Memory B cell (primary cell): Measurements from ENCODE around the gene PPM1H.

Experiments
- ATAC-seq: fragments of 150-1000 bp; cut with Tn5 transposase; 2 replicates; pipeline ENCODE4 v1.10.0; 2021; ENCODE audit warnings: low read depth, mild to moderate bottlenecking, moderate library complexity
- DNase-seq, 2 donors: peaks; one replicate each; pipeline ENCODE4 v3.0.0; 2022; ENCODE audit warnings: low spot score in 2 of 2
- H3K27ac Mint-ChIP-seq: one replicate; pipeline ENCODE4 v1.8.0; 2022; ENCODE audit warnings: mild to moderate bottlenecking, moderate library complexity, mixed read lengths
- H3K27me3 Mint-ChIP-seq: one replicate; pipeline ENCODE4 v1.8.0; 2022; ENCODE audit warnings: mixed read lengths
- H3K36me3 Mint-ChIP-seq: one replicate; pipeline ENCODE4 v1.8.0; 2022; ENCODE audit warnings: mild to moderate bottlenecking, mixed read lengths
- H3K4me1 Mint-ChIP-seq: one replicate; pipeline ENCODE4 v1.8.0; 2022; ENCODE audit warnings: mixed read lengths
- H3K4me3 Mint-ChIP-seq: one replicate; pipeline ENCODE4 v1.8.0; 2022; ENCODE audit warnings: mild to moderate bottlenecking, moderate library complexity, mixed read lengths
- H3K9me3 Mint-ChIP-seq: one replicate; pipeline ENCODE4 v1.8.0; 2022; ENCODE audit warnings: mixed read lengths

Gene PPM1H

DNA sequence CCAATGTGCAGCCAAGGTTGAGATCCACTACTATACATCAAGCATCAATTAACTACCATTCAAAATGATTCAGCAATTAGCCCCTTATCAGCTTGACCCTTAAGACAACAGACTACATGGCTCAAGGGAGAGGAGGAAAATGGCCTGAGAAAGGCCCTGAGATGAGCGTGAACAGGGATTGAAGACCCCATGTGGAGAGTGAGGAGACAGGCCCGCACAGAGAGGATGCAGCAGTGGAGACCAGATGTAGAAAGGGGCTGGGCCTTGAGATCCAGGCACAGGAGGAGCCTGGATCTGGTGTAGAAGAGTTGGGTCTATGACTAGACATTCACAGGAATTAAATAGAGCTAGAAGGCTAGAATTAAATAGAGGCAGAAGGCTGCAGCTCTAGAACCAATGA, 239.3 kb downstream of the PPM1H start:
- ATAC-seq (no peak), DNase-seq (no peak)
- Mint-ChIP-seq H3K4me1 (no peaks in the 10 kb centered on the region), H3K9me3 (no peaks in the 10 kb centered on the region), H3K36me3 (no peaks in the 10 kb centered on the region), H3K4me3 (no peak overlapping the region), H3K27me3 (peaks cover 3% of the 10 kb centered on the region), H3K27ac (no peak overlapping the region)

DNA sequence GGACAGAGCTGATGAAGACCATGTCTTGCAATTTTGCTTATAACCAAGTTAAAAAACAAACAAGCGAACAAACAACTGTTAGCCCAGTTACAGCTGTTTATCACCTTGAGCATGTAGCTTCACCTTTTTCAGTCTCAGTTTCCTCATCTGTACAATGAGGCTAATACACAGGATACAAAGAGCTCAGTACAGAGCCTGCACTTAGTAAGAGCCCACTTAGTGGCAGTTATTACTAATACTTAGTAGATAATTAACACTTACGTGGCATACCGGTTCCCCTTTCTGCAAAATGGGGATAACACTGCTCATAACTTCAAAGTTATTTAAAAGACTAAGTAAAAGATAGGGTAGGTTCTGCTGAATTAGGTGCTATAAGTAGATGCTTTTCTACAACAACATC, 240.3 kb downstream of the PPM1H start:
- no peak for DNase-seq
- Mint-ChIP-seq H3K9me3 (no peaks in the 10 kb centered on the region), H3K4me3 (no peak overlapping the region), H3K36me3 (no peaks in the 10 kb centered on the region), H3K27me3 (peaks cover 3% of the 10 kb centered on the region), H3K4me1 (no peaks in the 10 kb centered on the region), H3K27ac (no peak overlapping the region)
- ATAC-seq = no peak

DNA sequence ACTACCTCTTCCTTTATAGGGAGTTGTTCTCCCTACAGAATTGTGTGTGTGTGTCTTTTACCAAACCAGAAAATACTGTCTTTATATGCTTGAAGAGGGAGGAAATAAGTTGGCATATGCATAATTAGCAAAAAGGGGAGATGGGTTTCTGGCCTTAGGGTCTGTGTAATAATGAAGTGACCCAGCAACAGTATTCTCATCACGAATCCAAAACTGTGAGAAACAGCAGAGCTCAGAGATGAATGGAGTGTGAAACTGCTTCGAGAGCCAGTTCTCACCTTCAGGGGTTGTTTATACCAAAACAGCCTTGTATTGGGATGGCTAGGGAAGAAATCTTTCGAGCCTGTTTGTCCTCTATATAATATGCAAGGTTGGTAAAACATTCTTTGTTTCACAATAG, 240.8 kb downstream of the PPM1H start:
- H3K9me3 Mint-ChIP-seq = no peaks in the 10 kb centered on the region
- ATAC-seq = no peak
- no peaks in the 10 kb centered on the region for H3K4me1 Mint-ChIP-seq
- H3K4me3 Mint-ChIP-seq = no peak overlapping the region
- DNase-seq = no peak
- H3K36me3 Mint-ChIP-seq = no peaks in the 10 kb centered on the region
- H3K27me3 Mint-ChIP-seq = peaks cover 5% of the 10 kb centered on the region
- no peak overlapping the region for H3K27ac Mint-ChIP-seq

DNA sequence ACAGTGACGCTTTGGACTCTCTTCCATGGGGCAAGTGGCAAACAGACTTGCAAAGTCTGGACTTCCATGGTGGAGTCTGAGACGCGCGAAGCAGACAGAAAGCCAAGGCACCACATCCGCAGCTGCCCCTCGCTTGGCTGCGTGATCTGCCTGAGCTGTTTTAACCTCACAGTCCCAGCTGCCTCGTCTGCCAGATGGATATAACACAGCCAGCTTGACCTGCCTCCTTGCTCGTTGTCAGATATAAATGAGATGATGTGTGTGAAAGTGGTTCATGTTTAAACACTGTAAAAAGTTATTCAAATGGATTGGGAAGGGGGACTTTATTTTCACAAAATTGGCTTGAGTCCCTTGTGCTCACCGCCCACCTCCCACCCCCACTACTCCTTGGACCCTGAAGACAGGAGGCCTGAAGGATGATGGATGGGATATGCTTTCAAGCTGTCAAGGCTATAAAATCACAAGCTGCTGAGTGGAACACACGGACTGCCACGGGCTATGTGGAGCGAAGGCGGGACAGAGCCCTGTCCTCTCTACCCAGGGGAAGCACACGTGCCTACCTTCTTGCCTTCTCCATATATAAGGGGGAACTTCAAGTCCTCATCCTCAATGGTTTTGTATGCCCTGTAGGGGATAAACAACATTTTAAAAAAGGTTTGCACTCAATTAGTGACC, 241.4 kb downstream of the PPM1H start:
- Mint-ChIP-seq H3K4me3 (no peak overlapping the region), H3K4me1 (no peaks in the 10 kb centered on the region), H3K27ac (no peak overlapping the region), H3K9me3 (no peaks in the 10 kb centered on the region), H3K36me3 (no peaks in the 10 kb centered on the region), H3K27me3 (peaks cover 5% of the 10 kb centered on the region)
- ATAC-seq (no peak), DNase-seq (no peak)

DNA sequence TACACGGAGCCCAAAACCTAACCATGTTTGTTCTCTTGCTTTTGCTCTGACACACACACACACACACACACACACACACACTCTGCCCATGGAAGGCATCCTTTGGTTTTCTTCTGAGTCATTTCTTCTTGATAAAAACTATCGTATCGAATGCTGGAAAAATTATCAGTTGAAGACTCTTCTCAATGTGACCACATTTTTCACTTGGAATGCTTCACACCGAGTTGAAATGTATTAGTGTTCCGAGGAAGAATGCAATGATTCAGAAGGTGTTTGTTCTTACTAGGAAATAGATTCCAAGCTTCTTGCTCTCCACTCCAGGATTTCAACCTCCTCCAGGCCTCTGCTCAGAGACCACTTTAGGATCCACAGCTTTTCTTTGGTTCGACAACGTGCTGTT, 242.1 kb downstream of the PPM1H start:
- DNase-seq (no peak), ATAC-seq (no peak)
- H3K27me3 Mint-ChIP-seq = peaks cover 5% of the 10 kb centered on the region
- no peaks in the 10 kb centered on the region for H3K4me1 Mint-ChIP-seq
- H3K9me3 Mint-ChIP-seq = no peaks in the 10 kb centered on the region
- no peak overlapping the region for H3K27ac Mint-ChIP-seq
- H3K36me3 Mint-ChIP-seq = no peaks in the 10 kb centered on the region
- no peak overlapping the region for H3K4me3 Mint-ChIP-seq

DNA sequence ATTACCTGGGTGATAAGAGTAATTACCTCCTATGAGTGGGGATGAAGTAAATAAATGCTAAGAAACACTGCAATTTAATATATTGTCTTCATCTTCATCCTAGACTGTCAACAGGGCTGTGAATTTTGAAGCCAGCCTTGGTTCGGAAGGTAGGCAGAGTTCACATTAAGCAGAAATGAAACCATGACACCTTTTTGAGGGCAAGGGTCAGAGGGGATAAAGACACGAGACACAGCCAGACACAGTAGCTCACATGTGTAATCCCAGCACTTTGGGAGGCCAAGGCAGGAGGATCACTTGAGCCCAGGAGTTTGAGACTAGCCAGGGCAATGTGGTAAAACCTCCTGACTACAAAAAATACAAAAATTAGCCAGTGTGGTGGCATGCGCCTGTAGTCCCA, 243.6 kb downstream of the PPM1H start:
- no peak for DNase-seq
- H3K27me3 Mint-ChIP-seq = peaks cover 2% of the 10 kb centered on the region

DNA sequence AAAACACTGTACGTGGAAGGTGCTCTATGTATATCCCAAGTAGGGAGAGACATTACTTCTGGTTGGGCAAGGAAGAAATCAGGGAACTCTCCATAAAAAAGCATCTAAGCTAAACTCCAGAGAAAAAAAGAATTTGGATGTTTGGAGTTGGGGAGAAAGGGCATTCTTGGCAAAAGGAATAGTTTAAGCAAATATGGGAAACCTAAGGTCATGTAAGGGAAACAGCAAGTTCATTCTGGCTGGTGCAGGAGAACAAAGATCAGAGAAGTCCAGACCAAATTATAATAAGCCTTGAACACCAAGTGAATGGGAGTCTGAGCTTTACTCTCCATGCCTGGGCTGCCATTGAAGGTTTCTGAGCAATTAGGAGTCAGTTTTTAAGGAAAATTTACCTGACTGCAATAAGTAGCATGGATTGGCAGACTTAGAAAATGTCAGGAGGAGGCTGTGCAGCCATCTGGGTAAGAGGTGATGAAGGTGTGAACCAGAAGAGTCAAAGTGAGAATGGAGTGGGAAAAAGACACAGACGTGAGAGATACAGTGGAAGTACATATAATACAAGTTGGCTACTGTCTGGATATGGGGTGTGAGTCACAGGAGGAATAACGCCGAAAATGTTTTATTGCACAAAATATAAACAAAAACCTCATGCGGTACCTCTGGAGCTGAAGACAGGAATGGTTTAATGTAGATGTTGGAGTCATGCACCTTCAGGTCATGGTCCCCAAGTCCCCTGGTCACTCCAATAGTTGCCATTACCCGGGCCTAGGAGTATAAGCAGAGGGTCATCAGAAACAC, 245.7 kb downstream of the PPM1H start:
- ATAC-seq = no peak
- no peaks in the 10 kb centered on the region for H3K4me1 Mint-ChIP-seq
- H3K9me3 Mint-ChIP-seq = no peaks in the 10 kb centered on the region
- peaks cover 2% of the 10 kb centered on the region for H3K27me3 Mint-ChIP-seq
- H3K36me3 Mint-ChIP-seq = no peaks in the 10 kb centered on the region
- DNase-seq = no peak
- H3K4me3 Mint-ChIP-seq = no peak overlapping the region
- no peak overlapping the region for H3K27ac Mint-ChIP-seq

More for the DNA sequence above, 243.6 kb downstream of the PPM1H start:
- Mint-ChIP-seq H3K4me1 (no peaks in the 10 kb centered on the region), H3K36me3 (no peaks in the 10 kb centered on the region), H3K9me3 (no peaks in the 10 kb centered on the region), H3K27ac (no peak overlapping the region), H3K4me3 (no peak overlapping the region)
- ATAC-seq = no peak

DNA sequence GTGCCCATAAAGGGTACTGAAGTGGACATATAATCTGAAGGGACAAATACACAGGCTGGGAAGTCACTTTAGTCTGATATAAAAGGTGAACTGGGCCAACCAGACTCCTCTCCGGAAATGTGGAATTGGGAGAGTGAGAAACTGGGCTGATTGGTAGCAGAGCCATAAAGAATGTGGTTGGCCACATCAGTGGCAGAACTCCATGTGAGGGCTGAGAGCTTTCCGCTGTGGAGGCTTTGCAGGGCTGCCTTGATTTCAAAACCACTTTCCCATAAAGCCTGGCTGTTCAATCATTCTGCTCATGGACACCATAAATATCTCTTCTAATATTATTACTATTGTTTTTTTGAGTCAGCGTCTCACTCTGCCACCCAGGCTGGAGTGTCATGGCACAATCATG, 248.0 kb downstream of the PPM1H start:
- DNase-seq = no peak
- Mint-ChIP-seq H3K4me3 (no peak overlapping the region), H3K9me3 (no peaks in the 10 kb centered on the region), H3K27me3 (peaks cover 4% of the 10 kb centered on the region), H3K4me1 (no peaks in the 10 kb centered on the region), H3K36me3 (no peaks in the 10 kb centered on the region), H3K27ac (no peak overlapping the region)
- no peak for ATAC-seq

DNA sequence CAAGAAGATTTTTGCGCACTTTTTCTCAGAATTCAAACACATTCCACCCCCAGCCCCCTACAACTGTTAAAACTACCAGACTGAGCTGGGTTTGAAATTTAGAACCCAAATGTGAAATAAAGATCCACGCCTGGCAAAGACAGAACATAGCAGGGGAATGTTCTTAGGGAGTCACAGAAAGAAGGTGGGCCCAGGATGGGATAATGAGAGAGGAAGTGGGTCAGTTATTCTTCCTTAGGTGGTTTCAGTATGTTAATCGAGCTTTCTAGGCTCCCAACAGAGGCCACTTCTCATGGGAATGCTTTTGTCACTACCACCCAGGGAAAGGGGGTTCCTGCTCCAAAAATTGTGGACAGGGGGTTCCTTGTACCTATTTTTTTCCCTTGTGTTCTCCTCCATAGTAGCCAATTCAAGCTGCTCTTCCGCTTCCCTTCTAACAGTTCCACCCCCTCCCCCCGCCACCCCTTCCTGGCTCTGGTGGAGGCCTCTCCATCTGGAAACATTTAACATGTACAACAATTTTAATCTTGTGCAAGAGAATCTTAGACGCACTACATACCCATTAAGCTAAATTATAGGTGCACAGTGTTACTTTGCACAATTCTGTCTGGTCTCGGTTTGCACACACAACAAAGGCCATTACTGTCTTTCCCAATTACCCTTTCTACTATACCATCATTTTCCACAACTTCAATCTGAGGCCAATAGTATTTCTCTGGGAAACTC, 250.2 kb downstream of the PPM1H start:
- Mint-ChIP-seq H3K9me3 (no peaks in the 10 kb centered on the region), H3K27me3 (peaks cover 6% of the 10 kb centered on the region), H3K36me3 (no peaks in the 10 kb centered on the region), H3K4me3 (no peak overlapping the region), H3K27ac (no peak overlapping the region), H3K4me1 (peaks cover 3% of the 10 kb centered on the region)
- ATAC-seq = no peak
- DNase-seq = no peak

DNA sequence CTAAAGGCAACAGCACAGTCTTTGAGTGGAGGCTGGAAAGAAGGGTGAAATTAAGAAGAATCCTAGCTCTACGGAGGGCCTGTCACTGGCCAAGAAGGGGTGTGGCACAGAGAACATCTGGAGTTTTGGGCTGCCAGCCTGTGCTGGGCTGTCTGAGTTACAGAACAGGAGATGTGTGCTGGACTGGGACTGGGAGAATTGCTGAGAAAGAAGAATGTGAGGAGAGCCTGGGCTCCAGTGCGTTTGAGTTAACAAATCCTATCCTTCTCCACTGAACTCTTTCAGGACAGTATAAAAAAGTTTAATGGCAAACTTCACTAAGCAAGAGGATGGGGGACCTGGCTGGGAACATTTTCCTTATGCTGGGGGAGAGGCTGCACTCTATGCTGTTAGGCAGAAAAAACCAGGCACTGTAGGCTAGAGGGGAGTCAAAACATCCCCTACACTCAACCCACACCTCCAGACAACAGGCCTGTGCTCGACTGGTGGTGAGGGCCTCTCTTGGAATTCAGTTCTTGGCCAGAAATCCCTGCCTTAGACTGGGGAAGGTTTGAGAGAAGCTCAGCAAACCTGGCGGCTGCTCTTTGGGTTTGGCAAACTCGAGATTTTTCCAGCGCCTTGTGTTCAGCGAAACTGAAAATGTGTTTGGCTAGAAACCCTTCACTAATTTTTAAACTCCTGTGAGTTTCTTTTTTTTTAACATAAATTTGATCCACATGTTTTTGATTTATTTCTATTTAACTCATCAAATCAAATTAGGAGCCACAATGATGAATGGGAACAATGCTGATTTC, 251.0 kb downstream of the PPM1H start:
- no peak overlapping the region for H3K4me3 Mint-ChIP-seq
- no peak overlapping the region for H3K27ac Mint-ChIP-seq
- H3K27me3 Mint-ChIP-seq = peaks cover 4% of the 10 kb centered on the region
- no peaks in the 10 kb centered on the region for H3K9me3 Mint-ChIP-seq
- H3K4me1 Mint-ChIP-seq = peaks cover 3% of the 10 kb centered on the region
- DNase-seq = no peak
- ATAC-seq = no peak
- H3K36me3 Mint-ChIP-seq = no peaks in the 10 kb centered on the region

DNA sequence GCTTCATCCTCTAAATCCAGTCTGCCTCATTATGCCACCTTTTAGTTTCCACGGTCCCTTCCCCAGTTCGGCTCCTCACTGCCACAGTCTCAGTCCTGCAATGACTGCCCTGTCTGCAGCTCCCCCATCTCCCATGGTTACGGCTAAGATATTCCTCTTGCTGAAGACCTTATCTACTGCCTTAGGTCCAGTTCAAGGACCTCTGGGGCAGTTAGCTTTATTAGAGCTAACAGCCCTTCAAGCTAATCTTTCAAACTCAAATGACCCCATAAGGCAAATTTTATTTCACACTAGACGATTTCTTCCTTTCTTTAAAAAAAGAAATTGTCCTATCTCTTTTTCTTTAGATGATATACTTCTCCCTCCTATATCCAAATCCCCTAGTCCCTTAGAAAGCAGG, 253.6 kb downstream of the PPM1H start:
- no peak overlapping the region for H3K4me3 Mint-ChIP-seq
- no peak for DNase-seq

DNA sequence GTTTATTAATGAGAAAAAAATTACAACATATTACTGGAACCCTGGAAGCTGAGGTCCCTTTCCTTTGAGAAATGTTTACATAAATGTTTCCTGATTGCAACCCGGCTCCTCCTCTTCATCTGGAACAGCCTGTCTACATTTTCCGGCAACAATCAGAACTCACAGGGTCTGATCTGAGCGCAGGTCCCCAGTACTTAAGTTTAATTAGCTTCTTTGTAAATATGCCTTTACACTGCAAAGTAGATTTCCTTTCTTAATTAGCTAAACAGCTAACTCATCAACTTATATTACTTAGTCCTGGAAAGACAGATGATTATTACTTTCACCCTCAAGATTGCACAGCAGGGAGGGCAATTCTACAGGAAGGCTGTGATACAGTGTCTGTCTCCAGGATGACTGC, 255.3 kb downstream of the PPM1H start:
- no peaks in the 10 kb centered on the region for H3K36me3 Mint-ChIP-seq
- no peak overlapping the region for H3K27ac Mint-ChIP-seq
- no peak for ATAC-seq

More for the DNA sequence above, 253.6 kb downstream of the PPM1H start:
- H3K4me1 Mint-ChIP-seq = peaks cover 3% of the 10 kb centered on the region
- no peaks in the 10 kb centered on the region for H3K36me3 Mint-ChIP-seq
- no peak for ATAC-seq
- H3K27me3 Mint-ChIP-seq = peaks cover 4% of the 10 kb centered on the region
- no peaks in the 10 kb centered on the region for H3K9me3 Mint-ChIP-seq
- no peak overlapping the region for H3K27ac Mint-ChIP-seq

DNA sequence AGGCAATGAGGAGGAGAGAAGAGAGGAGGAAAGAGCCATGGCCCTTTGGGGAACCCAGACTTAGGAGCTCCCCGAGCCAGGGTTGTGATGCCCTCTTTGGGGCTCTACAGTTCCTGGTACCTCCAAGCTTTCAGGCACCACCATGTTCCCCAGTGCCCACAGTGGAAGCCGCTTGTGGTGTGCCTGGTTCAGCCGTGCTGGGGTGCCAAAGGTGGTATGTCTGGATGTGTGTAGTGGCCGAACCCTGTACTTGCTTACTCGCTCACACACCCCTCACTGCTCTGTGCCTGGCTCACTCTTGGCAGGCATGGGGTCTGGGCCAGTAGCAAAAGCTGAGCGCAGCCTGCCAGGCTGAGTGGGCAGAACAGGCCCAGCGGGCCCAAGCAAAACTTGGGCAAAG, 257.6 kb downstream of the PPM1H start:
- H3K4me3 Mint-ChIP-seq = no peak overlapping the region
- no peak for ATAC-seq
- no peaks in the 10 kb centered on the region for H3K36me3 Mint-ChIP-seq

More for the DNA sequence above, 255.3 kb downstream of the PPM1H start:
- H3K27me3 Mint-ChIP-seq = peaks cover 4% of the 10 kb centered on the region
- H3K4me1 Mint-ChIP-seq = peaks cover 3% of the 10 kb centered on the region
- H3K9me3 Mint-ChIP-seq = no peaks in the 10 kb centered on the region
- no peak overlapping the region for H3K4me3 Mint-ChIP-seq
- no peak for DNase-seq

More for the DNA sequence above, 257.6 kb downstream of the PPM1H start:
- no peak for DNase-seq
- no peak overlapping the region for H3K27ac Mint-ChIP-seq
- no peaks in the 10 kb centered on the region for H3K9me3 Mint-ChIP-seq
- H3K27me3 Mint-ChIP-seq = peaks cover 6% of the 10 kb centered on the region
- H3K4me1 Mint-ChIP-seq = peaks cover 3% of the 10 kb centered on the region
